HG03457 (cell line): ENCODE results near the gene HOXC13.

Experiments
- ATAC-seq: cut with Tn5 transposase; IDR thresholded peaks from one replicate; pipeline ENCODE4 v1.9.1; 2021; ENCODE audit warnings: moderate number of reproducible peaks; ENCODE audit not compliant: unreplicated experiment

HOXC13 gene

GRCh38 chr12:53954694-53955035 is 16.0 kb downstream of the HOXC13 start, which contains the start of gene HOXC12:
Gene HOXC12 (plus strand): TSS chr12:53954903. CDS start chr12:53954930, 27 bp downstream.
- ATAC-seq, result no peak

GRCh38 chr12:53955036-53955775 is 16.6 kb downstream of the HOXC13 start:
- ATAC-seq, result no peak

DNA sequence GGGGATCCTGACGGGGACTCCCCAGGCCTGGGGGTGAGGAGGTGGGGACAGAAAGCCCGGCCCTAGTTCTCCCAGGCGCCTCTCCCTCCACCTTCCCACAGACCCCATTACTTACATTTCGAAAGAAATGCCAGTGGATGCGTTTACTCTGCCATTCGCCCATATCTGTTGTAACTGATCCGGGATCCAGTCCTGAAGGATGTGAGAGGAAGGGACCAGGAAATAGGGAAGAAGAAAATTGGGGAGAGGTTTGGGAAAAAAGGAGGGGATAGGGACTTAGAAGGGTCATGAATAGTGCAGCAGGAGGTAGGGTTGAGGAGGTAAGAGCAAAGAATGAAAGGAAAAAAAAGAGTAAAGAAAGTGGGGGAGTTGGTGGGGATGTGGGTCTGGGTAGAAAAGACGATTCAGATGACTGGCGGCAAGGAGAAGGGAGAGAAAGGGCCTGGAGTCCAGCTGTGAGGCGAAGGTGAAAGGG is 17.2 kb downstream of the HOXC13 start:
- ATAC-seq, result no peak

DNA sequence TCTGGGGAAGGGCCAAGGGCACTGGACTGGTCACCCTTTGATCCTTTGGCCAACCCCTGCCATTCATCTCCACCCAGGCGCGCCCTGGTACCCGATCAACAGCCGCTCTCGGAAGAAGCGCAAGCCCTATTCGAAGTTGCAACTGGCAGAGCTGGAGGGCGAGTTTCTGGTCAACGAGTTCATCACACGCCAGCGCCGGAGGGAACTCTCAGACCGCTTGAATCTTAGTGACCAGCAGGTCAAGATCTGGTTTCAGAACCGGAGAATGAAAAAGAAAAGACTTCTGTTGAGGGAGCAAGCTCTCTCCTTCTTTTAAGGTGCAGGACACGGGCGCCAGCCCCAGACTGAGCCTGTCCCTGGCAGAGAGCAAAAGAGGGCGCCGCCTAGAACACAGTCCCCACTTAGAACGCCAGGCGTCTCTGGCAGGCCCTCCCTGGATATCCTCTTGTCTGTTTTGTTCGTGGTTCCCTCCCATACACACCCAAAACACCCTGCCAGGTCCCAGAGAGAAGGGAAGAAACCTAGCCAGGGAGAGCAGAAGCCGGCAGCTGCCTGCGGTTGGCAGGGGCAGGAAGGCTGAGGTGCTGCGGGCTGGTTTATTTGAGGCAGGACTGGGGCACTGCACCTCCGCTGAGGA is 17.7 kb downstream of the HOXC13 start:
- no peak for ATAC-seq

- no peak for ATAC-seq
Measured at GRCh38 chr12:53956914-53957536, 18.4 kb downstream of the HOXC13 start.

GRCh38 chr12:53958128-53958527 is 19.5 kb downstream of the HOXC13 start:
- ATAC-seq, result no peak

- no peak for ATAC-seq
Measured at GRCh38 chr12:53959314-53959713, 20.7 kb downstream of the HOXC13 start.

GRCh38 chr12:53960187-53961024 is 21.8 kb downstream of the HOXC13 start:
- ATAC-seq, result no peak

DNA sequence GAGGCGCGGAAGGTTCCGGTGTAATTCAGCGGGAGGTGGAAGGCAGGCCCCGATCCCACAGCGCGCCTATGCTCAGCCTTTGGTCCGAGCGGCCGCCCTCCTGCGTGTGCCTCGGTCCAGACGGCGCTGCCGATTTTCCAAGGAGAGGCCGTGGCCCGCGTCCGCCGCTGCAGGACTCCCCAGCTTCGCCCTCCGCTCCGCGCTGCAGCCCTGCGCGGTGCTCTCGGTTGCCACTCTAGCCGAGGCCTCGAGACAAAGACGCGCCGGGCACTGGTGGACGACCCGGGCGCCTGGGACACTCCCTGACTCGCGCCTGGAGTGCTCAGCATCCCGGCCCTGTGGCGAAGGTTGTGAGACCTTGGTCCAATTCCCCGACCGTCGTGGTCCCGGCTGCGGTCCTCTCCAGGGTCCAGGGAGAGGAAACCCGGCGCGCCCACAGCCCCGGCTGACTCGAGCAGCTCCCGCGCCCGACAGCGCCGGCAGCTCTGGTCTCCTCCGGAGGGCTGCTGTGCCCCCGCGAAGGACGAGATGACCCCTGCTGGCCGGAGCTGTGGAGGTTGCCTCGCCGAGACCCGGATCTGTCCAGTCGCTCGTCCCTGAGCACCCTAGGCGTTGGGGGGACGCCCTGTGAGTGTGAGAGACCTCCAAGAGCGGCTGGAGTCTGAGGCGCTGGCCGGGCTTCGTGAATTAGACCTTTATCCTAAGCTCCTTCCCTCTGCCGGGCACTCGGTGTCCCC is 22.6 kb downstream of the HOXC13 start:
- no peak for ATAC-seq

GRCh38 chr12:53963005-53963404 is 24.4 kb downstream of the HOXC13 start:
- ATAC-seq, result no peak

DNA sequence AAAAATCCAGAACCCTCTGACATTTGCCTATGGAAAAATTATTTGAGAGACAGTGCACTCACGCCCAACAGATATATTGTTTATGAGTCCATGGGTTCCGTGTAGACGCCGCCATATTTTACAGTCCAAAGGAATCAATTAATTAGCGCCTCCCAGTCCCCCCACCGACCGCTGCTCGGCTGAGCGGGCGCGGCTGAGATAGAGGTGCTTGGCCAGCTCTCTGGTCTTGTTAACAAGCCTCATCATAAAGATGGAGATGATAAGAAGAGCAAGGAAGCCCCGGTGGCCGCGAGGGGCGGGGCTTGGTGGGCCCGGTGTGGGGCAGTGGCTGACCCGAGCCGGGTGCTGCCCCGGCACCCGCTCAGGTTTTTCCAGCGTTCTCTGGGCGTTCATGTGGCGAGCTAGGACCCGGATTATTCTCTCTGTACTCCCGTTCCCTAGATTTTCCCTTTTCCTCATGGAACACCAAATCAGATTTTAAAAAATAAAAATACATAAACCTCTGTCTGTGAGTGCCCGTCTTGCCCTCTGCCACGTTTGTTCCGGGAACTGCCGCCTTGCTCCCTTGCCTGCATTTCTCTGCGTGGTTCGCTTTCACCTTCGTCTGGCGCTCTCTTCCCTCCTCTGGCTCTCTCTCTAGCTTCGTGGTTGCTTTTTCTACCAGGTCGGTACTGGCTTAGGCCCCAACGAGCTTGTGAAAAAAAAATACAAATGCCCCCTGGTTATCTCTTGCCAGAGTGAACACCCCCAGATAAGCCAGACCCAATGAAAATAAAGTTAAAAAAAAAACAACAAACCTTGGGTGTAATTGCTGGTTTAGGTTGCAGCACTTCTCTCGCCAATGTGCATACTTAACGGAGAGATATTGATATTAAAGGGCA is 25.0 kb downstream of the HOXC13 start:
- ATAC-seq, result no peak

DNA sequence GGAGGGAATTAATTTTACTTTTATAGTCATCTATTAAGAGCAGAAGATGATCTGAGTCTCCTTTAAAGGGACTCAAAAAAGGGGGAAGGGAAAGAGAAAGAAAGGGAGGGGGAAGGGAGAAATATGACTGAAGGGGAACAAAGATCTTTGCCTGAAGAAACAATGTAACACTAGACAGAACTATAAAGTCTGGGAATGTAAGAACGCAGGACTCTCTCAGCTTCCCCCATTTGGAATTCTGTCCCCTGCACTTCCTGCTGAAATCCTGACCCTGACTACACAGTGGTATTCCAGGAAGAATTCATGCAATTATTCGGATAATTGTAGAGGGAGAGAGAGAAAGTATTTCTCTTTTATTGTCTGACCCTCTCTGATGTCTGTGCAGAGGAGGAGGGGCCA is 25.7 kb downstream of the HOXC13 start:
- no peak for ATAC-seq

- no peak for ATAC-seq
Measured at GRCh38 chr12:53965281-53966084, 26.9 kb downstream of the HOXC13 start.

- no peak for ATAC-seq
Measured at GRCh38 chr12:53966085-53966384, 27.4 kb downstream of the HOXC13 start.

DNA sequence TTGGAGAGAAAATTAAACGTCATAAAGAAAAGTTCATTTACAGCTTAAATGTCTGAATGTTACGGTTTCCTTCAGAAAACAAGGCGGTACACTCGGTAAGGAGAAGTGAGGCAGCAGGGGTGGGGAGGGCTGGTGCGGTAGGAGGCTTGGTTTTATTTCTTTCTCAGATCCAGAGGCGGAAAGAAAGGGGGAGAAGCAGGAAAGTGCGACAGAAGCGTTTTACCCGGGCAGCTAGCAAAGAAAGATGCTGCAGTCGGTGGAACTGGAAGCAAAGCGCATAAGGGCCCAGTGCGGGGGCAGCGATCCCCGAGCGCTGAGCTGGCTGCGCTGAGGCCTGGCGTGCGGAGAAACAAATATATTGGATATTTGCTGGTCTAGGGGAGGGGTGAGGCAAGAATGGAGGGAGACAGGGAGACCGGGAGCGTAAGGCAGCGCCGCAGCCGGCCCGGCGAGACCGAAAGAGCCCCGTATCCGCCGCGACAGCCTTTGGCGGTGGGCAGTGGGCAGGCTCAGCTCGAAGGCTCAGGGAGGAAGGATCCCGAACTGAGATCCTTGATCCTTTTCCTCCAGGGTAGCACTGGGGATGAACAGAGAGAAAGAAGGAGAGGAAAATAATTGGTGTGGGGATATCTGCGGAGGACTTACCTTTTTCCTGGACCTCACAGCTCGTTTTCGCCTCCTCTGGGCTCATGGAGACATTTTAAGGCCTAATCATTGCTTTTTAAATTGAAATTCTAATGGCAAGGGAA is 27.9 kb downstream of the HOXC13 start:
- no peak for ATAC-seq

- ATAC-seq, result no peak
Measured at GRCh38 chr12:53967421-53967925, 28.8 kb downstream of the HOXC13 start.

- ATAC-seq, result no peak
Measured at GRCh38 chr12:53968214-53969127, 29.8 kb downstream of the HOXC13 start.
